GM19035 (cell line): Measurements from ENCODE around the gene SSTR3.
"Not testable (repeated sequence)": the region's sequence is repeated elsewhere in the genome, so short reads cannot be mapped to it uniquely, and the experiment has no call there.

Source experiments
- ATAC-seq: cut with Tn5 transposase; IDR thresholded peaks from one replicate; pipeline ENCODE4 v1.9.1; 2021; ENCODE audit not compliant: unreplicated experiment

SSTR3 gene

GRCh38 chr22:37211866-37212173 is 457 bp downstream of the SSTR3 start:
- ATAC-seq, result no peak

DNA sequence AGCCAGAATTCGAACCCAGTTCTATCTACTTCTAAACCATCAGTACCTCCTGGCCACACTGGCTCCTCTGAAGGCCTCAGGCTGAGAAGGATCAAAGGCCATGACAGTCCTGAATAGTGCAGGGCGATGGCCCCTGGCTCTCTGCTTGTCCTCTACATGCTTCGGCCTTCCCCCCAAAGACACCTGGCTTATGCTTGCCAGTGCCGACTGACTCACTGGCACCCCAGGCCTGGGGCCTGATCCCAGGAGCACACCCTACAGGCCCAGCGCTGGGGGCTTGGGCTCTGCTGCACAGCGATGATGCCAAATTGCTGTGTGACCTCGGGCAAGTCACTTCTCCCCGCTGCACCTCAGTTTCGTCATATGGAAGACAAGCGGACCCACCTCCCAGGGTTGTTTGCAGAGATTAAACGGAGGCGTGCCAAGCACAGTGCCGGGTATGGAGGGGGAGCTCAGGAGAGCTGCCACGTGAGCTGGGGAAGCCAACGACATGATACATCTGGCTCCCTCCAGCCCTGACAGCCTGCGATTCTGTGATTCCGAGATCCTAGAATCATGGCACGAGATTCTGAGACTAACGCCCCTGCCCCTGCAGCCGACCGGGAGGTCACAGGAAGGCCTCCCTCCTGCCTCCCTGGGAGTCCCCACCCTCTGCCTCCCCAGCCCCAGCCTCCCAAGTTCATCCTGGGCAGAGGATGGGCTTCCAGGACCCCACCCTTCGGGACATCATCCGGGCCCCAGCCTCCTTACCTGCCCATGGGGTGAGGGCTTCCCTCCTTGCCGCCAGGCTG is 1.0 kb downstream of the SSTR3 start:
- no peak for ATAC-seq

DNA sequence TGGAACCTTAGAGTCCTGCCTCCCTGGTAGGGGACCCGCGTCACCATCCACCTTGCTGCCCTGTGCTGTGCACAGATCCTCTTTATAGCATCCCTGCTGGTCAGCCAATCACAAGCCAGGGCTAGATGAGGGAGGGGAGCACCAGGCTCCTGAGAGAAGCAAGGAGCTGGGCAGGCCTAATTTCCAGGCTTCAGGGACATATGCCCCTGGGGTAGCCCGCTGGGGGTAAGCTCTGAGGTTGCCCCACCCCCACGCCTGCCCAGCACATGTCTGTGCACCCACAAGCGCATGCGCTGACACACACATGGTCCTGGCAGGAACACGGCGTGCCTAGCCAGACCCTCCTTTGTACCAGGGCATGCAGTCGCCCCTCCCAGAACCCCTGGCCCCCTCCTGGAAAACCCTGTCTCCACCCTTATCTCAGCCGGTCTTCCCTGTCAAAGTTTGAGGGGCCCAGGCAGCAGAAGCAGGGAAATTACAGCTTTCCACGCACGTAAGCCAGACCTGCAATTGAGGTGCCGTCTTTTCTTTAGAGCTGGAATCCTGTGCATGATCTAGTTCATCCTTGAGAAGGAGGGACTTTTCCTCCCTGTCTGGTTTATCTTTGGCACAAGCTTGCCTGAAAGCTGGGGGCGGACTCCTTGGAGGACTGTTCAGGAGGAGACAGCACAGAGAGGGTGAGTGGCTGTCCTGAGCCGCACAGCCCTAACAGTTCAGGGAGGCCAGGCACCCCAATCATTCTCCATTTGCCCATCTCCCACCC is 2.1 kb downstream of the SSTR3 start:
- ATAC-seq, result no peak

GRCh38 chr22:37209140-37209845 is 3.0 kb downstream of the SSTR3 start:
- ATAC-seq, result no peak

DNA sequence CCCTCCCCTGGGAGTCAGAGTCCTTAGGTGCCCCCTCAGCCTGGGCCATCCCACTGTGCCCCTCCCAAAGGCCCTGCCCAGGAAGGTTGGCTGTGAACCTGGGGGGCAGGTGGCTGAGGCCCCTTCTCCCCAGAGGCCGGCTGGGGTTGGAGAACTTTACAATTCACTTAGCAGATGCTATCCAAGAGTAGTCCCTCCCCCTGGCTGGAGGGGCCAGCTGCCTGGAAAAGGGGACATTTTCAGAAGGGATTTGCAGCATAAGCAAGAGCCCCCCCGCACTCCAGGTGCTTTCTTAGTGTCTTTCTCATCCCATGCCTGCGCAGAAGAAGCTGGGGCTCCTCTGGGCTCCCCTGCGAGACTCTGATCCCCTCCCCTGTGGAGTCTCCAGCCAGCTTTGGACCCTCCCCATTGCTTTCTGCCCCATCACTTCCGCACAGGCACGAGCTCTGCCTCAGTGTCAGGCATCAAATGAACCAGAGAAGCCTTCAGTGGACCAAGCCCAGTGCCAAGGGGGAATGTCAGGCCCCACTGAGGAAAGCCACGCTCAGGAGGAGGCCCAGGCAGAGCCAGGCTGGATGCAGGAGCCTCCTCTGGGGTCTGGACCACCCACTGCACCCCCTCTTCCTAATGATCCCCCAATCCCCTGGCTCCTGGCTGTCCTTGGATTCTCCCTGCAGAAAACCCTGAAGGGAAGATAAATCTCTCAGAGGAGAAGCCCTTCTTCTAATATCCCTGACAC is 3.7 kb downstream of the SSTR3 start:
- no peak for ATAC-seq

DNA sequence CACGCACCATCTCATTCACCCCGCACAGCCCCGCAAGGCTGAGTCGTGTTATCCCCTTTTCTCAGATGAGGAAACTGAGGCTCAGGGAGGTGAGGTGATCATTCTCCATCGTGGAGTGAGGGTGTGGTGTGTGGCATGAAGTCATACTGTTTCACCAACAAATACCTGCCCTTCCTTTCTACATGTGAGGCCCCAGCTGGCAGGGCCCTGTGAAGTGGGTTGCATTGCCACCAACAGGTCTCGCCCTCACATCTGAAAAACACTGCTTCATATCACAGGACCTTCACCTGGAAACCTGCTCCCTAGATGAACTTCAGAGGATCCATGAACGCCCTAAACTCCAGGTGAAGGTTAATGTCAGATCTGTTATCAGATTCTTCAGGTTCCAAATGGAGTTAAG is 4.3 kb downstream of the SSTR3 start:
- ATAC-seq, result no peak

DNA sequence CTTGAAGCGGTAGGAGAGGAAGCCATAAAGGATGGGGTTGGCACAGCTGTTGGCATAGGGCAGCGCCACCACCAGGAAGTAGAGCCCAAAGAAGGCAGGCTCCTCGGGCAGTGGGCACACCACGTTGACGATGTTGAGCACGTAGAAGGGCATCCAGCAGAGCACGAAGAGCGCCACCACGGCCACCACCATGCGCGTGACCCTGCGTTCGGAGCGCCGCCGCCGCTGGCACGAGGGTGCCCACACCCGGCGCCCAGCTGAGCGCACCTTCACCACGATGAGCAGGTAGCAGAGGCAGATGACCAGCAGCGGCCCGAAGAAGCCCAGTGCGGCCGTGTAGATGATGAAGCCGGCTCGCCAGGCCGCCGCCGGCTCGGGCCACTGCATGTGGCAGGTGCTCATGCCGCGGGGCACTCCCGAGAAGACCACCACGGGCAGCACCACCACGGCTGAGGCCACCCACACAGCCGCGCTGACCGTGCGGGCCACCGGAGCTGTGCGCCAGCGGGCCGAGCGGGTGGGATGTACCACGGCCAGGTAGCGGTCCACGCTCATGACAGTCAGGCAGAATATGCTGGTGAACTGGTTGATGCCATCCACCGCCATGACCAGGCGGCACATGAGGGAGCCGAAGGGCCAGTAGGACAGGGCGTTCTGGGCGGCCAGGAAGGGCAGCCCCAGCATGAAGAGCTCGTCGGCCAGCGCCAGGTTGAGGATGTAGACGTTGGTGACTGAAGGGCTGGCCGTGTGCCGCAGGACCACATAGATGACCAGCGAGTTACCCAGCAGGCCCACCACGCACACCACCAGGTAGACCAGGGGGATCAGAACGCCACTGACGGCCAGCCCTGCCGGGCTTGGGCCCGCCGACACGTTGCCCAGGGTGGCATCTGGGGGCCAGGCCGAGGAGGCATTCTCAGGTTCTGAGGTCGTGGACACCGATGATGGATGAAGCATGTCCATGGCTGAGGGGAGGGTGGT is 5.1 kb downstream of the SSTR3 start:
- ATAC-seq, result no peak

- no peak for ATAC-seq
These were observed 6.0 kb downstream of the SSTR3 start for GRCh38 chr22:37206118-37206840.

DNA sequence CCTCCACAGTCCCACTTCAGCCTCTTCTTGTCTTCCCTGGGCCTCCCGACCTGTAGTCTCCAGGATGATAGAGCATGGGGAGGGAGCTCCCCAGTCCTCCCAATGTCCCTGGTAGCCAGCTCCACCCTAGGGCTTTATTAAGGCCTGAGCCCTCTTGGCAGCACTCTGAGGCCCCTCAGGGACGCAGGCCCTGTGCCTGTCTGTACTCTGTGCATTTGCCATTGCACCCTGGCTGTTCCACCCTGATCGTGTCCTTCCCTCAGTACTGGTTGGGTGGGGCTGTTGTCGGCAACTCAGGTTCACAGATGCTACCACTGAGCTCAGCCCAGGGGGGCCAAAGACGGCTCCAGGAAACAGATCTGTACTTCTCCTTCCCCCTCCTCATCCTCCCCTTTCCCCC is 7.2 kb downstream of the SSTR3 start:
- ATAC-seq, result no peak

GRCh38 chr22:37204045-37204655 is 8.1 kb downstream of the SSTR3 start:
- no peak for ATAC-seq

- no peak for ATAC-seq
These were observed 8.8 kb downstream of the SSTR3 start for GRCh38 chr22:37203354-37204044.

DNA sequence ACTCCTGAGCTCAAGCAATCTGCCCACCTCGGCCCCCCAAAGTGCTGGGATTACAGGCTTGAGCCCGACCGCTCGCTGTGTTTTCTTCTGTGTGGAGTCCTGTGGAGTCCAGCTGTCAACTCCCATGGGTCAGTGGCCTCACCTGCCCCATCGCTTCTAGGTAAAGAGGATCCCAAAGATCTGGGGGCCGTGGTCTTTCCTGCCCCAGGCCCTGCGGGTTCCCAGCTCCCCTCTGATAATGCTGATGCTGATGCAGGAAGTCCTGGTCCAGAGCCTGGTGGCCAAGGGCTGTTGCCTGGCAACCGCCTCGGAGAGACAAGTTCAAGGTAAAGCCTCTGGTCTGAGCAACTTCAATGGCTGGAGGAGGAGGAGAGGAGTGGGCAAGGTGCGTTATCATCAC is 9.6 kb downstream of the SSTR3 start:
- ATAC-seq, result no peak

DNA sequence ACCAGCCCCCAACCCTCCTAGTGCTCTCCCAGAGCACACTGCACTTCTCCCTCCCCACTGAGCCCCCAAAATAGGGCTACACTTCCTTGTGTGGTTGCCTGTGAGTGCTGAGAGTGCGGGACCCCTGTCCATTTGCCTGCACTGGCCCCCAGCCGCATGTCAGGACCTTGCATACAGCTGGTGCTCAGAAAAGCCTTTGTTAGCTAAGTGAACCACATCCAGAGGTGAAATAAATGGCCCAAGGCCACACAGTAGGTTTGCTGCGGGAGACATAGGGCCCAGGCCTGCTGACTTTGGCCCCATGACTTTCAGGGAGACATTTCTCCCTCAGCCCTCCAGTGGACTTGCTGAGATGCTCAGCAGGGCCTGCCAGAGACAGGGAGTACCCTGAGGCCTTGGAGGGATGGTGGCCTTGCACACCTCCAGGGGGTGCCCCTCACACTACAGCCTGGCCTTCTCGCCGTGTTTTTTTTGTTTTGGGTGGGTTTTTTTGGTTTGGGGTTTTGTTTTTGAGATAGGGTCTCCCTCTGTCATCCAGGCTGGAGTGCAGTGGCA is 10.2 kb downstream of the SSTR3 start:
- no peak for ATAC-seq

GRCh38 chr22:37201443-37201820 is 10.8 kb downstream of the SSTR3 start:
- ATAC-seq, result not testable (repeated sequence)

DNA sequence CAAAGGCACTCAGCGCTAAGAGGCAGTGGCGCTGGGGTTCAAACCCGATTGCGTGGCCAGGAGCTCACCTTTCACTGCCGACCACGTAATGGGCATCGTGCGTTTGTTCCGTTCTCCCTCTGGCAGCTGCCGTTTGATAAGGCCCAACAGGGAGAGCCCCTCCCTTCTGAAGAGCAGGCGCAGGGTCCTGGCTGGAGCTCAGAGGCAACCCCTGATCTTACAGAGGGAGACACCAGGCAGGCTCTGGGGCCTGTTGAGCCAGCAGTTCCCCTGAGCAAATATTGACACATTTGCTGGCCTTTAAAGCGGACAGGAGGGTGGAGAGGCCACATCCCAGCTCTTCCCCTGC is 12.5 kb downstream of the SSTR3 start:
- no peak for ATAC-seq

DNA sequence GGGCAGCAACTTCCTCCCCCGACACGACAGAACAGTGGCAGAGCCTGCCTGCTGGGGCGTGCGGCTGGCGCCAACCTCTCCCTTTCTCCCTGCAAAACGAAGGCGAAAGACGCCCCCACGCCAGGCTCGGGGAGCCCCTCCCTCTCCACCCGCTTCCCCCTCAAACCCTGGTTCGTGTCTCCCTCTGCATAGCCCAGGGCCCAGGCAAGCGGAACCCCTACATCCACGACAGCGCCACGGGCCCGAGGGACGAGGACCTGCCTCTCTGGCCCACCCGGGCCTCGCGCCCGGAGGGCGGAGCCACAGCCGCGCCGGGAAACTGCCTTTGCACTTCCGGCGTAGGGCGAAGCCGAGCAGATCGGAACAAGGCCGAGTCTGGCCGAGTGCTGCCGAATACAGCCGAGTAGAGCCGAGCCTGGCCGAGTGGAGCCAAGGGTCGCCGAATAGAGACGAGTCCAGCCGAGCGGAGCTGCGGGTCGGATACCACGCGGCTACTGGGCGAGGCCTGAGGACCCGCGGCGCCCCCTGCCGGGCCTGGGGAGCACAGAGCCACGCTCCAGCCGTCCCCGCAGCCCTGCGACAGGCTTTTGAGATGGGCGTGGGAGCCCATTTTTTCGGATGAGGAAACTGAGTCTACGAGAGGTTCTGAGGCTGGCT is 13.0 kb downstream of the SSTR3 start:
- ATAC-seq, result peak; percentile 96

GRCh38 chr22:37198258-37199102 is 13.8 kb downstream of the SSTR3 start:
- ATAC-seq, result peak; percentile 1
